ENCODE data around the gene ITGB8.

ITGB8 gene

GRCh38 chr7:20290505-20291111 is 40.1 kb upstream of the ITGB8 start:
- DNase-seq (ENCODE audit: extremely low read depth, low read depth), result no peak
- TF ChIP-seq CTCF (IDR thresholded peaks at IDR 0.05; ENCODE audit: low read depth, low read length), result no peak

- DNase-seq (ENCODE audit: extremely low read depth, low read depth), result no peak
- TF ChIP-seq CTCF (IDR thresholded peaks at IDR 0.05; ENCODE audit: low read depth, low read length), result no peak
Observed at GRCh38 chr7:20293336-20293735, 37.4 kb upstream of the ITGB8 start.

GRCh38 chr7:20296444-20296843 is 34.3 kb upstream of the ITGB8 start:
- no peak for TF ChIP-seq CTCF (IDR thresholded peaks at IDR 0.05; ENCODE audit: low read depth, low read length)
- no peak for DNase-seq (ENCODE audit: extremely low read depth, low read depth)

- no peak for DNase-seq (ENCODE audit: extremely low read depth, low read depth)
- no peak for TF ChIP-seq CTCF (IDR thresholded peaks at IDR 0.05; ENCODE audit: low read depth, low read length)
Observed at GRCh38 chr7:20296901-20297300, 33.8 kb upstream of the ITGB8 start.

GRCh38 chr7:20298486-20298901 is 32.2 kb upstream of the ITGB8 start:
- DNase-seq (ENCODE audit: extremely low read depth, low read depth), result no peak
- TF ChIP-seq CTCF (IDR thresholded peaks at IDR 0.05; ENCODE audit: low read depth, low read length), result no peak

GRCh38 chr7:20299145-20299544 is 31.6 kb upstream of the ITGB8 start:
- no peak for DNase-seq (ENCODE audit: extremely low read depth, low read depth)
- TF ChIP-seq CTCF (IDR thresholded peaks at IDR 0.05; ENCODE audit: low read depth, low read length), result no peak

GRCh38 chr7:20299647-20300312 is 30.9 kb upstream of the ITGB8 start:
- no peak for TF ChIP-seq CTCF (IDR thresholded peaks at IDR 0.05; ENCODE audit: low read depth, low read length)
- DNase-seq (ENCODE audit: extremely low read depth, low read depth), result peak; percentile 30
